ENCODE results near the gene METTL9.
"Not testable (repeated sequence)": the region's sequence is repeated elsewhere in the genome, so short reads cannot be mapped to it uniquely, and the experiment has no call there.

The METTL9 gene

GRCh38 chr16:21599122-21600030 is at the start of gene METTL9:
METTL9 (plus strand) TSS chr16:21599577; CDS start chr16:21599734, 157 bp downstream.
- H3K9me2 ChIP-seq (replicated peaks; ENCODE audit: low read depth, low read length), result no peaks in the 10 kb centered on the region
- H3K4me1 ChIP-seq (ENCODE audit: insufficient read depth, low read length, poor library complexity, severe bottlenecking), result peaks cover 47% of the 10 kb centered on the region
- no peaks in the 10 kb centered on the region for H3F3A ChIP-seq (ENCODE audit: low read depth)
- no peak for TF ChIP-seq EZH2phosphoT487 (IDR thresholded peaks at IDR 0.05; ENCODE audit: borderline replicate concordance)
- no peak for TF ChIP-seq CTCF (conservative IDR thresholded peaks at IDR 0.05; ENCODE audit: low read length)
- no peaks in the 10 kb centered on the region for H3K27me3 ChIP-seq (ENCODE audit: insufficient read depth, low read length, poor library complexity, severe bottlenecking)
- H3K36me3 ChIP-seq (ENCODE audit: insufficient read depth, low read length), result no peaks in the 10 kb centered on the region
- H4K20me1 ChIP-seq (ENCODE audit: insufficient read depth, low read length, poor library complexity, severe bottlenecking), result peaks cover 40% of the 10 kb centered on the region
- peak within 1 kb of the TSS; percentile 94 for H2AFZ ChIP-seq (ENCODE audit: low read length)
- peak within 1 kb of the TSS; percentile 95 for H3K9ac ChIP-seq (ENCODE audit: low read depth, low read length, poor library complexity, severe bottlenecking)
- H3K79me2 ChIP-seq (ENCODE audit: insufficient read depth, low read length), result peaks cover 46% of the 10 kb centered on the region
- H3K4me2 ChIP-seq (ENCODE audit: low read depth, low read length, poor library complexity, severe bottlenecking), result peak within 1 kb of the TSS; percentile 95
- H3K4me3 ChIP-seq (ENCODE audit: low read length, poor library complexity, severe bottlenecking), result peak within 1 kb of the TSS; percentile 93
- no peaks in the 10 kb centered on the region for H3K9me3 ChIP-seq (ENCODE audit: insufficient read depth, low read depth, low read length)

DNA sequence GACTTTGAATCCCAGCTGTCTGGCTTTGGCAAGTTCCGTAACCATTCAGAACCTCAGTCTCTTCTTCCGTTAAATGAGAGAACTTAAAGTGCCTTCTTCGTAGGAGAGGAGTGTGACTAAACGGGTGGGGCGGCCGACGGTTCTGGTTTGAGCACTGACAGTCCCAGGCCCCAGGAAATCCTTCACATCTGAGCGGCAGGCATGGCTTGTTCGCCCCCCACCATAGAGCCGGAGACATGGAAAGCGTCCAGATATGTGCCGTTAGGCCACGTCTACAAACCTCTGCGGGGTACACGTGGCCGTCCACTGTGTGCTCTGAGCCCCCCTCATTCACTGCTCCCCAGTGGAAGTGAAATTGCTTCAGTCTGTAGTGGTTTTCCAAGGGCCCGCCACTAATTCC is 49.4 kb upstream of the METTL9 start:
- H3K36me3 ChIP-seq (ENCODE audit: insufficient read depth, low read length); H3K4me3 ChIP-seq (ENCODE audit: low read length, poor library complexity, severe bottlenecking); H3K9ac ChIP-seq (ENCODE audit: low read depth, low read length, poor library complexity, severe bottlenecking); H4K20me1 ChIP-seq (ENCODE audit: insufficient read depth, low read length, poor library complexity, severe bottlenecking); H3F3A ChIP-seq (ENCODE audit: low read depth); H3K79me2 ChIP-seq (ENCODE audit: insufficient read depth, low read length); H3K9me3 ChIP-seq (ENCODE audit: insufficient read depth, low read depth, low read length); H3K4me1 ChIP-seq (ENCODE audit: insufficient read depth, low read length, poor library complexity, severe bottlenecking); H3K4me2 ChIP-seq (ENCODE audit: low read depth, low read length, poor library complexity, severe bottlenecking); H2AFZ ChIP-seq (ENCODE audit: low read length); H3K27me3 ChIP-seq (ENCODE audit: insufficient read depth, low read length, poor library complexity, severe bottlenecking); H3K9me2 ChIP-seq (replicated peaks; ENCODE audit: low read depth, low read length): not testable (repeated sequence)

DNA sequence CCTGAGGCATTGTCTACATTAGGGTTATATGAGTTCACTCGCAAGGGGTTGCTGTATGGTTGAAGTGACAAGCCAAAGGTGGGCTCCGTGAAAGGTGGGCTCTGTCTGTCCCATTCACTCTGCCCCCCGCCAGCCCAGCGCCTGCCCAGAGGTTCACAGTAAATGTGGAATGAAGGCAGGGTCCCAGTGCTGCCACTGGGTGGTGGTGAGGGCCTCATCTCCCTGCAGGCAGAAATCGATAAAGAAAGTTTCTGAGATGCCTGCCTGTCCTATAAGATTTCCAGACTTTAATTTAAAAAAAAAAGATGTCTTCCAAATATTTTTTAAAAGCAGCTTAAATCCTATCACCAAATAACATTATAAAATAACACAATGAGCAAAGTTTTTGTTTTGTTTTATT is 48.9 kb upstream of the METTL9 start:
- H3K4me2 ChIP-seq (ENCODE audit: low read depth, low read length, poor library complexity, severe bottlenecking); H3K4me3 ChIP-seq (ENCODE audit: low read length, poor library complexity, severe bottlenecking); H3F3A ChIP-seq (ENCODE audit: low read depth); H3K27me3 ChIP-seq (ENCODE audit: insufficient read depth, low read length, poor library complexity, severe bottlenecking); H3K9ac ChIP-seq (ENCODE audit: low read depth, low read length, poor library complexity, severe bottlenecking); H3K9me3 ChIP-seq (ENCODE audit: insufficient read depth, low read depth, low read length); H3K79me2 ChIP-seq (ENCODE audit: insufficient read depth, low read length); H4K20me1 ChIP-seq (ENCODE audit: insufficient read depth, low read length, poor library complexity, severe bottlenecking); H3K4me1 ChIP-seq (ENCODE audit: insufficient read depth, low read length, poor library complexity, severe bottlenecking); H3K36me3 ChIP-seq (ENCODE audit: insufficient read depth, low read length); H2AFZ ChIP-seq (ENCODE audit: low read length); H3K9me2 ChIP-seq (replicated peaks; ENCODE audit: low read depth, low read length): not testable (repeated sequence)

DNA sequence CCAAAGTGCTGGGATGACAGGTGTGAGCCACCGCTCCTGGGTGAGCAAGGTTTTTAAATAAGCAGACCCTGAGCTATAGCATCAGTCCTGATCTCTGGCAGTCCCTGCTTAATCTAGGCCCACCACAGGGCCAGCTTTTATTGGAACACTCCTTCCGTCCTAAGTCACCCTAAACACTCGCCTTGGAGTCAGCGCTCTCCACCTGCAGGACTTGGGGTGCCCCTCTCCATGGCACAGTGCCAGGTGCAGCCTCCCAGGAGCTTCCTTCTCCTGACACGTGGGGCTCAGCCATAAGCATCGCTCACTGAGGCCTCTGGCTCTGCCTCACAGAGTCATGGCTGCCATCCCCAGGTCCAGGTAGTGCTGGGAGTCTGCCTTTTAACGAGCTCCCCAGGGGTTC is 48.3 kb upstream of the METTL9 start:
- H3K27me3 ChIP-seq (ENCODE audit: insufficient read depth, low read length, poor library complexity, severe bottlenecking); H3F3A ChIP-seq (ENCODE audit: low read depth); H3K4me2 ChIP-seq (ENCODE audit: low read depth, low read length, poor library complexity, severe bottlenecking); H3K36me3 ChIP-seq (ENCODE audit: insufficient read depth, low read length); H3K9ac ChIP-seq (ENCODE audit: low read depth, low read length, poor library complexity, severe bottlenecking); H3K4me3 ChIP-seq (ENCODE audit: low read length, poor library complexity, severe bottlenecking); H3K79me2 ChIP-seq (ENCODE audit: insufficient read depth, low read length); H2AFZ ChIP-seq (ENCODE audit: low read length); H4K20me1 ChIP-seq (ENCODE audit: insufficient read depth, low read length, poor library complexity, severe bottlenecking); H3K9me3 ChIP-seq (ENCODE audit: insufficient read depth, low read depth, low read length); H3K9me2 ChIP-seq (replicated peaks; ENCODE audit: low read depth, low read length); H3K4me1 ChIP-seq (ENCODE audit: insufficient read depth, low read length, poor library complexity, severe bottlenecking): not testable (repeated sequence)

GRCh38 chr16:21551600-21551999 is 47.8 kb upstream of the METTL9 start:
- H3K79me2 ChIP-seq (ENCODE audit: insufficient read depth, low read length); H2AFZ ChIP-seq (ENCODE audit: low read length); H3K4me2 ChIP-seq (ENCODE audit: low read depth, low read length, poor library complexity, severe bottlenecking); H3K27me3 ChIP-seq (ENCODE audit: insufficient read depth, low read length, poor library complexity, severe bottlenecking); H4K20me1 ChIP-seq (ENCODE audit: insufficient read depth, low read length, poor library complexity, severe bottlenecking); H3K9ac ChIP-seq (ENCODE audit: low read depth, low read length, poor library complexity, severe bottlenecking); H3K4me1 ChIP-seq (ENCODE audit: insufficient read depth, low read length, poor library complexity, severe bottlenecking); H3K9me2 ChIP-seq (replicated peaks; ENCODE audit: low read depth, low read length); H3K4me3 ChIP-seq (ENCODE audit: low read length, poor library complexity, severe bottlenecking); H3K36me3 ChIP-seq (ENCODE audit: insufficient read depth, low read length); H3K9me3 ChIP-seq (ENCODE audit: insufficient read depth, low read depth, low read length); H3F3A ChIP-seq (ENCODE audit: low read depth): not testable (repeated sequence)

- not testable (repeated sequence) for H3K9ac ChIP-seq (ENCODE audit: low read depth, low read length, poor library complexity, severe bottlenecking); H3K36me3 ChIP-seq (ENCODE audit: insufficient read depth, low read length); H3K27me3 ChIP-seq (ENCODE audit: insufficient read depth, low read length, poor library complexity, severe bottlenecking)
These were observed 45.7 kb upstream of the METTL9 start for GRCh38 chr16:21553481-21554296.

More at GRCh38 chr16:21553481-21554296, 45.7 kb upstream of the METTL9 start:
- not testable (repeated sequence) for H3K4me3 ChIP-seq (ENCODE audit: low read length, poor library complexity, severe bottlenecking); H3K4me2 ChIP-seq (ENCODE audit: low read depth, low read length, poor library complexity, severe bottlenecking); H3K79me2 ChIP-seq (ENCODE audit: insufficient read depth, low read length); H3K9me2 ChIP-seq (replicated peaks; ENCODE audit: low read depth, low read length); H3K9me3 ChIP-seq (ENCODE audit: insufficient read depth, low read depth, low read length); H2AFZ ChIP-seq (ENCODE audit: low read length); H3K4me1 ChIP-seq (ENCODE audit: insufficient read depth, low read length, poor library complexity, severe bottlenecking); H3F3A ChIP-seq (ENCODE audit: low read depth); H4K20me1 ChIP-seq (ENCODE audit: insufficient read depth, low read length, poor library complexity, severe bottlenecking)

All from Loucy (cell line).